Measurements from ENCODE around the gene COX8A. TPM values are rescaled to one million over a fixed set of nuclear protein-coding genes. Genes with fewer than 3 reads are reported as not detected.

Gene COX8A
- total and polyA plus RNA-seq, 10 of the 15 experiments (the other 5 are each of a cell fraction or from before 2014, with no cell fraction given) = 243 to 1,476 (median 522) TPM

DNA sequence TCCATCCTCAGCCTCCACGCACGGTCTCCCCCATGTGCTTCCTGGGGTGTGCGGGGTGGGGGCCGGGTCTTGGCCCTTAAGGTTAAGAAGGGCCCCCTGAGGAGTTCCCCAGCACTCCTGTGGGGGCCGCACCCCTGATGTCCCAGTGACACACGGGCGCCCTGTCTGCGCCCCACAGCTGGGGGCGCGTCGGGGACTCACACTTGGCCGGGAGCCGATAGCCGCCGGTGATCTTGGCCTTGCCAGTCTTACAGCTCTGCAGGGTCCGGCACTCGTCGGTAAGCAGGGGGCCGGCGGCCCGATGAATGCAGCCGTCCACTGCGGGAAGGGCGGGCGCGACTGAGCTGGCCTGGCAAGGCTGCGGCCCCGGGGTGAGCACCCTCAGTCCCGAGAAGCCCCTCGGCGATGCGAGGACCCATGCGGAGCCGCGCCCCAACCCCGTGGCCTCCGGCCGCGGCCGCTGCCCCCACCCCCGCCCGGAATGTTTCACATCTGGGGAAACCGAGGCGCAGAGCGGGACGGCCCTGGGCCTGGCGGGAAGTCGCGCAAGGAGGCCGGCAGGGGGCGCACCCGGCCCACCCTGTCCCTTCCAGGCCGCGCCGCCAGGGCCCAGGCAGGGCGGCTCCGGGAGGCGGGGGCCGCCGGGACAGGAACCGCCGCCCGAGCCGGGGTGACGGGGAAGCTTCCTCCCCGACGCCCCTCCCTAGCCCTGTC is 25.8 kb downstream of the COX8A start (continued):
- TF ChIP-seq CTCF (IDR thresholded peaks at IDR 0.05 in 2 of 3, conservative IDR thresholded peaks at IDR 0.05 in 1 of 3; ENCODE audit: control insufficient read depth in 2 of 3, extremely low read depth in 1 of 3, insufficient read depth in 1 of 3, low read depth in 3 of 3, low read length in 3 of 3) = peak; percentile 45 to 74 (median 63); a peak in 5 of 6 replicates
- TF ChIP-seq, protein P1, sequence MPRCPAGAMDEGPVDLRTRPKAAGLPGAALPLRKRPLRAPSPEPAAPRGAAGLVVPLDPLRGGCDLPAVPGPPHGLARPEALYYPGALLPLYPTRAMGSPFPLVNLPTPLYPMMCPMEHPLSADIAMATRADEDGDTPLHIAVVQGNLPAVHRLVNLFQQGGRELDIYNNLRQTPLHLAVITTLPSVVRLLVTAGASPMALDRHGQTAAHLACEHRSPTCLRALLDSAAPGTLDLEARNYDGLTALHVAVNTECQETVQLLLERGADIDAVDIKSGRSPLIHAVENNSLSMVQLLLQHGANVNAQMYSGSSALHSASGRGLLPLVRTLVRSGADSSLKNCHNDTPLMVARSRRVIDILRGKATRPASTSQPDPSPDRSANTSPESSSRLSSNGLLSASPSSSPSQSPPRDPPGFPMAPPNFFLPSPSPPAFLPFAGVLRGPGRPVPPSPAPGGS (IDR thresholded peaks at IDR 0.05; ENCODE audit: borderline replicate concordance, insufficient read depth, low read depth, low read length, poor library complexity, severe bottlenecking) = peak; percentile 8

- DNase-seq (ENCODE audit: low read depth, low spot score) (no peak), ATAC-seq (no peak), FAIRE-seq (no peak)
- Histone ChIP-seq H2AFZ (ENCODE audit: control insufficient read depth, low read depth, low read length) (no peak overlapping the region), H3K4me3 (no peak overlapping the region), H3K36me3 (ENCODE audit: control insufficient read depth in 2 of 2, insufficient read depth in 2 of 2, low read length in 1 of 2) (peaks cover 0 to 25% of the 10 kb centered on the region in 2 experiments; a peak in 3 of 4 replicates), H3K4me2 (ENCODE audit: control insufficient read depth, insufficient read depth) (peak overlapping the region; percentile 38; the same call in 1 of the 2 replicates), H3K9ac (ENCODE audit: control insufficient read depth, insufficient read depth, low read length) (no peak overlapping the region), H3K9me3 (replicated peaks; ENCODE audit: control insufficient read depth, insufficient read depth, low read length) (no peaks in the 10 kb centered on the region), H3K27me3 (replicated peaks in 1 of 2; ENCODE audit: control insufficient read depth in 2 of 2, insufficient read depth in 2 of 2, low read length in 1 of 2) (no peaks in the 10 kb centered on the region), H3K79me2 (ENCODE audit: control insufficient read depth, insufficient read depth, low read length) (no peaks in the 10 kb centered on the region), H4K20me1 (ENCODE audit: control insufficient read depth, insufficient read depth) (no peaks in the 10 kb centered on the region; the same call in 1 of the 2 replicates), H3K27ac (ENCODE audit: control insufficient read depth, insufficient read depth) (no peak overlapping the region), H3K4me1 (ENCODE audit: control insufficient read depth, insufficient read depth, low read length) (no peaks in the 10 kb centered on the region; the same call in 1 of the 2 replicates)
- ChIA-PET SMC1A (ENCODE audit: uncharacterized antibody, unreplicated experiment) (interaction anchor here (0.6 kb wide), 1 partner anchor 303 kb away, joined by 3 read pairs; no protein-coding TSS in a partner anchor), RAD21 (ENCODE audit: unreplicated experiment) (interaction anchor here (1.6 kb wide), 1 partner anchor 147 kb away, joined by 7 read pairs; no protein-coding TSS in a partner anchor), POLR2A (no interaction called here), CTCF (interaction anchor here (1.0 to 4.1 kb wide), 6 partner anchors 16 to 183 kb away, joined by 3 to 21 read pairs (median 4); no protein-coding TSS in a partner anchor)
- in situ Hi-C loops (cut with MboI) (loop anchor here (5.0 kb wide), 1 partner anchor 146 kb away; no protein-coding TSS in a partner anchor), intact Hi-C loops (cut with micrococcal nuclease; ENCODE audit: unreplicated experiment) (loop anchor here (1.0 kb wide), 1 partner anchor 147 kb away; no protein-coding TSS in a partner anchor)
- 24% methylated on average over 43 of the region's 60 CpGs for WGBS (ENCODE audit: insufficient coverage, insufficient replicate concordance, low lambda C conversion rate, missing lambda C conversion rate)
- TF ChIP-seq CHD1 (IDR thresholded peaks at IDR 0.05; ENCODE audit: low read depth, low read length) = no peak
- 0 out of 2 replicates have a peak, but pooled peaks have one; percentile 53 for TF ChIP-seq LARP7 (IDR thresholded peaks at IDR 0.05)
- BruUV-seq (replicated peaks) = no TSS peak
Measured at GRCh38 chr11:64000740-64001483, 26.5 kb downstream of the COX8A start.
